NB4 (cell line): ENCODE results near the gene ACTL7B.
A peak's percentile ranks its signal among the peaks of the same experiment; 100 is the strongest.

ENCODE experiments used
- DNase-seq: peaks from one replicate; pipeline ENCODE4 v3.0.0; 2010; ENCODE audit warnings: low read depth
- H3K4me3 ChIP-seq: one replicate; pipeline ENCODE4 v1.5.1; 2011; ENCODE audit warnings: mild to moderate bottlenecking, low read depth, low read length, moderate library complexity
- MYC ChIP-seq: IDR thresholded peaks from 2 replicates; pipeline ENCODE4 v1.6.1; 2011; ENCODE audit warnings: low read depth, low read length
- POLR2A ChIP-seq: IDR thresholded peaks from 2 replicates; pipeline ENCODE4 v1.6.1; 2011; ENCODE audit warnings: mild to moderate bottlenecking; ENCODE audit not compliant: insufficient read length; ENCODE audit errors: extremely low read depth
- TF ChIP-seq, protein P1 (sequence below): IDR thresholded peaks from 2 replicates; pipeline ENCODE4 v1.6.1; 2011; ENCODE audit warnings: low read depth, low read length
- TF ChIP-seq, protein P2 (sequence below): IDR thresholded peaks from one replicate; pipeline ENCODE4 v1.5.1; 2012; ENCODE audit warnings: low read depth, low read length

The ACTL7B gene

DNA sequence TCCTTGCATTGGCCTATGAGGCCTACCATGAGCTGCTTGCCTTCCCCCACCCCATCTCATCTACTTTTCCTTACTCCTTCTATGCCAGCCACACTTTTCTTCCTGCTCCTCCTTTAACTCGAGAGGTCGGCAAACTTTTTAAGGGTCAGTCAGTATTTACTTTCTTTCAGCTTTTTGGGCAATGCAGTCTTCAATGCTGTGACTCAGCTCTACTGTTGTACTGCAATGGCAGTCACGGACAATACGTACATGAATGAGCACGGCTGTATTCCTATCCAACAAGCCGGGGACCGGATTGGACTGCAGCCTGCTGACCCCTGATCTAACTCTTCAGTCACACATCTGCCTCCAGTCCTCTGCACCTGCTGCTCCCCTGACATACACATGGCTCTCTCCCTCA is 5.7 kb upstream of the ACTL7B start:
- no peak for DNase-seq
- no peak for TF ChIP-seq MYC
- TF ChIP-seq, protein P1, sequence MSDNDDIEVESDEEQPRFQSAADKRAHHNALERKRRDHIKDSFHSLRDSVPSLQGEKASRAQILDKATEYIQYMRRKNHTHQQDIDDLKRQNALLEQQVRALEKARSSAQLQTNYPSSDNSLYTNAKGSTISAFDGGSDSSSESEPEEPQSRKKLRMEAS = no peak
- TF ChIP-seq POLR2A = no peak
- TF ChIP-seq, protein P2, sequence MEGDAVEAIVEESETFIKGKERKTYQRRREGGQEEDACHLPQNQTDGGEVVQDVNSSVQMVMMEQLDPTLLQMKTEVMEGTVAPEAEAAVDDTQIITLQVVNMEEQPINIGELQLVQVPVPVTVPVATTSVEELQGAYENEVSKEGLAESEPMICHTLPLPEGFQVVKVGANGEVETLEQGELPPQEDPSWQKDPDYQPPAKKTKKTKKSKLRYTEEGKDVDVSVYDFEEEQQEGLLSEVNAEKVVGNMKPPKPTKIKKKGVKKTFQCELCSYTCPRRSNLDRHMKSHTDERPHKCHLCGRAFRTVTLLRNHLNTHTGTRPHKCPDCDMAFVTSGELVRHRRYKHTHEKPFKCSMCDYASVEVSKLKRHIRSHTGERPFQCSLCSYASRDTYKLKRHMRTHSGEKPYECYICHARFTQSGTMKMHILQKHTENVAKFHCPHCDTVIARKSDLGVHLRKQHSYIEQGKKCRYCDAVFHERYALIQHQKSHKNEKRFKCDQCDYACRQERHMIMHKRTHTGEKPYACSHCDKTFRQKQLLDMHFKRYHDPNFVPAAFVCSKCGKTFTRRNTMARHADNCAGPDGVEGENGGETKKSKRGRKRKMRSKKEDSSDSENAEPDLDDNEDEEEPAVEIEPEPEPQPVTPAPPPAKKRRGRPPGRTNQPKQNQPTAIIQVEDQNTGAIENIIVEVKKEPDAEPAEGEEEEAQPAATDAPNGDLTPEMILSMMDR = no peak
- H3K4me3 ChIP-seq = no peak overlapping the region

DNA sequence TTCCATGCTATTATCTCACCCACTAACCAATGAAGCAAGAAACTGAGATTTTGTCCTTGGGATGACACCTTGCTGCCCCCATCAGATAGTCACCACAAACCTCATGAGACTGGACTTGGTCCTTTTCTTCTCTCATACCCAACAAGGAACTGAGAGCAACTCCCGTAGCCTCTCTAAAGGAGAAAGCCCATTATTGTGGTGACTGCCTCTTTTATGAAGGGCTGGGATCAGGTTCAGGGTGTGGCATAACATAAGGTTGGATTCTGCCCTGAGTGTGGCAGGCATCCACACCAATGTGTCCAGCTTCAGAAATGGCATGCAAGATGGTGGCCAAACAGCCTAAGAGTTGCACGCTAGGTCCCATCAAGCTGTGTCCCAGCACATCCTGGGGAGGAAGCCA is 5.0 kb upstream of the ACTL7B start:
- TF ChIP-seq, protein P2 = no peak
- TF ChIP-seq POLR2A = no peak
- TF ChIP-seq MYC = no peak
- TF ChIP-seq, protein P1 = no peak
- no peak overlapping the region for H3K4me3 ChIP-seq
- no peak for DNase-seq

DNA sequence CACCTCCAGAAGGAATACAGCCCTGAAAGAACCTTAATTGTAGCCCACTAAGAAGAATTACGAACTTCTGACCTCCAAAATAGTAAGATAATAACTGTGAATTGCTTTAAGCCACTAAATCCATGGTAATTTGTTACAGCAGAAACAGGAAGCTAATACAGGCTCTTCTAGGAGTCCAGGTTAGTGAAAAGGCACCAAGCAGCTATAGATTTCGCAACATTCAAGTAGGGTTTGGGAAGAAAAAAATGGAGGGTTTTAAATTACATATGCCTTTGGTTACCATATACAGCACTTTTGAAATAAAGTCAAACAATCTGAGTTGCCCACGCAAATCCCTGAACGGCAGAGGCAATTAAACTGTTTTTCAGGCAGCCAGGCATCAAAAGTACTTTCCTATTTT is 4.6 kb upstream of the ACTL7B start:
- DNase-seq = peak; percentile 27
- TF ChIP-seq, protein P2 = no peak
- TF ChIP-seq MYC = no peak
- TF ChIP-seq, protein P1 = no peak
- H3K4me3 ChIP-seq = no peak overlapping the region

DNA sequence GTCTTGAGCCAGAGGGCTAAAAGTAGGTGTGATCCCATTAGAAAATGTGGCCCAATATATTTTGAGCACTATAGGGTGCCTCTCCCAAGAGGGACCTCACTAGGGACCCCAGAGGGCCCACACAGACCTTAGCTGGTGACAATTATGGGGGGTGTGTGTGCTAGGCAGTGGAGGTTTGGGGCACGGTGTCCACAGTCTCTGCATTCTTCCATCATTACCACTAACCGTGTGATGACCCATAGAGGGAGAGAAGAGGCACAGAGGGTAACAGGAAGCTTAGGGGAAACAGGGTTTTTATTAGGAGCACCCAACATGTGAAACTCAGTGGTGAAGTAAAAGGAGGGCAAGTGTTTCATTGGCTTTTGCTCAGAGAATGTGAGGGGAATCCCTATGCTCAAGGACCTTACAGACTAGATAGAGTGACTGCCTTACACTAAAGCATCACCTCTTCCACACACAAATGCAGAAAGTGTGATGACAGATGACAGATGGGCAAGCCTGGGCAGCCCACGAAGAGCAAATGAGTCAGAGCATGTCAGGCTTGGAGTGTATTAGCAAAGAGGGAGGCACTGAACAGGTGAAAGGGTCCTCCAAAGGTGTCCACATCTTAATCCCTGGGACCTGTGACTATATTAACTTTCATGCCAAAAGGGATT is 3.8 kb upstream of the ACTL7B start:
- DNase-seq = no peak
- H3K4me3 ChIP-seq = no peak overlapping the region
- TF ChIP-seq, protein P1 = no peak
- TF ChIP-seq, protein P2 = no peak
- TF ChIP-seq MYC (no peak), POLR2A (no peak)

DNA sequence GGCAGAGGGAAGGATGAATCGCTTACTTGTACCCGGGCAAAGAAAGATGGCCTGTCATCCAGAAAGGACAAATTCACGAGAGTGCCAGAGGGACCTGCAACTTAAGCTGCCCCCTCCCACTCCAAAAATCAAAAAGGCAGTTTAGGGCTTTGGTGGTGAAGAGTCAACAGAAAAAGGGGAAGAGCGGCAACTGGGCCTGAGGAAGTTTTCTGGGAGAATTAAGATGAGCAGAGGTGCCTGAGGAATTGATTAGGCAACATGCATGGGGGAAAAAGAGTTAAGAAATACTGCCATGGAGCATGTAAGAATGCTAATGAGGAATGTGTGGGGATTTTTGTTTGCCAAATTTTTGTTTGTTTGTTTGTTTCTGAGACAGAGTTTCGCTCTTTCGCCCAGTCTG is 1.8 kb upstream of the ACTL7B start:
- H3K4me3 ChIP-seq = no peak overlapping the region
- DNase-seq = peak; percentile 10
- TF ChIP-seq POLR2A (no peak), MYC (no peak)
- TF ChIP-seq, protein P2 = no peak
- TF ChIP-seq, protein P1 = no peak
